K562 (cell line): Measurements from ENCODE around the gene ME3. TPM values are rescaled to one million over a fixed set of nuclear protein-coding genes. Genes with fewer than 3 reads are reported as not detected.

Source experiments
- ATAC-seq: fragments of 200-7000 bp; cut with Tn5 transposase; 3 replicates; pipeline ENCODE4 v1.9.1; 2020; ENCODE audit warnings: moderate library complexity
- Bru-seq: library from RNA; stranded (reverse); fragments of 400-500 nt; gene quantifications from one replicate; lab custom pipeline; 2021; lab: Mats Ljungman, UMichigan
- BruChase-seq, 2 experiments: library from RNA; stranded (reverse); fragments of 400-500 nt; gene quantifications; one replicate each; lab custom pipeline; 2021; lab: Mats Ljungman, UMichigan
- BruUV-seq: library from RNA; stranded (reverse); fragments of 400-500 nt; replicated peaks from 2 replicates; lab custom pipeline; 2021; lab: Mats Ljungman, UMichigan
- CTCF ChIA-PET: fragments of 300-600 bp; formaldehyde crosslinking; extraction: SDS; loops from one replicate; lab custom pipeline; 2021; ENCODE audit warnings: low intra/inter-chr PET ratio; lab: Yijun Ruan, JAX
- POLR2A ChIA-PET: fragments of 300-600, 350-650 bp; sonication (Branson Sonifier 250); formaldehyde crosslinking; extraction: SDS; loops from one replicate; lab custom pipeline; 2021; ENCODE audit warnings: antibody characterized with exemption, inconsistent platforms; lab: Yijun Ruan, JAX
- DNase-seq, 4 experiments: peaks; one replicate each; pipeline versions ENCODE4 v3.0.0 to v3.0.0-alpha.2; 2011 to 2018; ENCODE audit warnings: low spot score in 3 of 4, mixed read lengths in 3 of 4; ENCODE audit errors: extremely low read depth in 1 of 4
- FAIRE-seq: peaks from 2 replicates; lab custom pipeline; 2011; peaks lifted over from hg19 to GRCh38; lab: Jason Lieb, UNC
- H2AFZ ChIP-seq: 2 replicates; pipeline ENCODE4 v1.6.0; 2011; ENCODE audit warnings: low read depth, low read length, control low read depth, inconsistent platforms
- H3K27ac ChIP-seq: fragments of 200-600 bp; 3 replicates; pipeline ENCODE4 v1.8.0; 2011; ENCODE audit warnings: low read depth, mild to moderate bottlenecking, control low read depth, inconsistent platforms, low read length, moderate library complexity, mixed read lengths; ENCODE audit errors: extremely low read depth
- H3K27me3 ChIP-seq, 2 experiments: fragments of 300-600 bp in 1 of 2; 2 replicates in 1 of 2; 3 replicates in 1 of 2; pipeline versions ENCODE4 v1.6.0 to v1.8.0; 2011; ENCODE audit warnings: inconsistent platforms in 2 of 2, low read length in 2 of 2, mild to moderate bottlenecking in 1 of 2, mixed read lengths in 1 of 2, moderate library complexity in 1 of 2; ENCODE audit not compliant: control insufficient read depth in 2 of 2, insufficient read depth in 2 of 2
- H3K36me3 ChIP-seq: fragments of 300-600 bp; 3 replicates; pipeline ENCODE4 v1.8.0; 2011; ENCODE audit warnings: mild to moderate bottlenecking, low read length, inconsistent platforms; ENCODE audit not compliant: control insufficient read depth, insufficient read depth
- H3K4me1 ChIP-seq, 2 experiments: fragments of 200-600 bp in 1 of 2; replicated peaks in 1 of 2; 2 replicates in 1 of 2; 3 replicates in 1 of 2; pipeline versions ENCODE4 v1.5.1 to v1.8.0; 2011; ENCODE audit warnings: inconsistent platforms in 2 of 2, low read length in 2 of 2, mild to moderate bottlenecking in 1 of 2, mixed read lengths in 1 of 2, moderate library complexity in 1 of 2; ENCODE audit not compliant: control insufficient read depth in 2 of 2, insufficient read depth in 2 of 2
- H3K4me2 ChIP-seq: 2 replicates; pipeline ENCODE4 v1.6.1; 2011; ENCODE audit warnings: low read length, control low read depth, inconsistent platforms, mixed read lengths; ENCODE audit not compliant: insufficient read depth
- H3K4me3 ChIP-seq: fragments of 200-600 bp; sonication (generic), shearing (Covaris generic); 2 replicates; pipeline ENCODE4 v1.5.1; 2016; ENCODE audit warnings: control low read depth, inconsistent platforms
- H3K79me2 ChIP-seq: fragments of 200-600 bp; 3 replicates; pipeline ENCODE4 v1.8.0; 2011; ENCODE audit warnings: low read length, inconsistent platforms; ENCODE audit not compliant: control insufficient read depth, insufficient read depth
- H3K9ac ChIP-seq, 2 experiments: 2 replicates each; pipeline versions ENCODE4 v1.6.0 to v1.6.1; 2011; ENCODE audit warnings: low read depth in 2 of 2, low read length in 2 of 2, control low read depth in 1 of 2, inconsistent platforms in 1 of 2, mild to moderate bottlenecking in 1 of 2, mixed read lengths in 1 of 2; ENCODE audit not compliant: insufficient read depth in 1 of 2
- H3K9me1 ChIP-seq: one replicate; pipeline ENCODE4 v1.6.0; 2011; ENCODE audit warnings: inconsistent platforms, mild to moderate bottlenecking, low read length, moderate library complexity; ENCODE audit not compliant: control insufficient read depth, insufficient read depth
- H3K9me3 ChIP-seq: replicated peaks from 2 replicates; pipeline ENCODE4 v1.5.1; 2011; ENCODE audit warnings: low read depth, low read length, inconsistent platforms; ENCODE audit not compliant: control insufficient read depth, insufficient read depth
- H4K20me1 ChIP-seq: replicated peaks from 2 replicates; pipeline ENCODE4 v1.6.1; 2011; ENCODE audit warnings: low read length, inconsistent platforms, mixed read lengths; ENCODE audit not compliant: control insufficient read depth, insufficient read depth
- ID3 ChIP-seq, 2 experiments: fragments of 250-450 bp in 1 of 2; fragments of 450-650 bp in 1 of 2; sonication (Bioruptor Pico) in 1 of 2; IDR thresholded peaks; 2 replicates each; pipeline versions ENCODE4 v1.6.1 to v1.8.0; 2016 to 2021; ENCODE audit warnings: mild to moderate bottlenecking in 2 of 2, moderate library complexity in 2 of 2, missing compliant biosample characterization in 1 of 2, missing genetic modification characterization in 1 of 2
- NR2C2 ChIP-seq, 2 experiments: fragments of 200-800 bp in 1 of 2; sonication (Bioruptor generic) in 1 of 2; sonication (generic) in 1 of 2; formaldehyde crosslinking in 1 of 2; IDR thresholded peaks; 2 replicates each; pipeline versions ENCODE4 v1.6.1 to v1.8.0; 2016 to 2022; ENCODE audit warnings: mild to moderate bottlenecking in 1 of 2, missing compliant biosample characterization in 1 of 2, missing genetic modification characterization in 1 of 2, missing genetic modification reagents in 1 of 2
- ZBTB33 ChIP-seq: sonication (generic); formaldehyde crosslinking; IDR thresholded peaks from 2 replicates; pipeline ENCODE4 v1.8.1; 2023; ENCODE audit warnings: mild to moderate bottlenecking, missing genetic modification reagents
- ZNF354B ChIP-seq: fragments of 250-450 bp; sonication (Bioruptor Pico); IDR thresholded peaks from 2 replicates; pipeline ENCODE4 v1.4.0; 2020
- ZSCAN29 ChIP-seq: fragments of 450-650 bp; IDR thresholded peaks from 2 replicates; pipeline ENCODE4 v1.6.1; 2017
- WGBS: fragments of 100-300 bp; shearing (Covaris generic); methylation state at CpG from one replicate; pipeline ENCODE4 v1.1.6; 2016; ENCODE audit warnings: low coverage, mixed read lengths; ENCODE audit not compliant: insufficient coverage; ENCODE audit errors: missing lambda C conversion rate; 5-methylcytosine and 5-hydroxymethylcytosine counted together
- in situ Hi-C: fragments of 300-500 bp; cut with MboI; formaldehyde crosslinking; loops from 4 replicates; pipeline ENCODE4 v1.15.0; 2018; ENCODE audit warnings: inconsistent platforms, mixed read lengths
- intact Hi-C: fragments of 100-400 bp; cut with micrococcal nuclease; formaldehyde crosslinking; loops from 2 replicates; pipeline ENCODE4 v1.14.2; 2022
- long read RNA-seq, 3 experiments: library from polyadenylated mRNA in 2 of 3; library from RNA in 1 of 3; unstranded in 2 of 3; stranded (forward) in 1 of 3; transcript quantifications; one replicate each; pipeline ENCODE4 v2.0.0, GENCODE V29; 2019 to 2022
- polyA minus RNA-seq, 3 experiments: library from RNA; depleted of rRNA, polyadenylated mRNA; stranded (reverse); fragments of >200 nt; gene quantifications; 2 replicates each; pipeline ENCODE4 v1.2.3, GENCODE V29; 2011
- polyA plus RNA-seq, 8 experiments: library from polyadenylated mRNA; depleted of rRNA in 4 of 8; stranded (reverse) in 5 of 8; unstranded in 3 of 8; fragments of >200 nt; fragmentation: Nextera tagmentation in 2 of 8; fragmentation: Illumina TruSeq in 1 of 8; extraction: Ambion mirVana in 2 of 8; extraction: Trizol in 1 of 8; gene quantifications; 2 replicates each; pipeline versions ENCODE4 v1.2.1 to v1.2.3, GENCODE V29; 2011 to 2014; ENCODE audit warnings: inconsistent platforms in 1 of 8, missing spikeins in 1 of 8
- total RNA-seq, 7 experiments: library from RNA; depleted of rRNA in 6 of 7; stranded (reverse); fragments of >200 nt in 6 of 7; fragmentation: Illumina TruSeq in 2 of 7; extraction: Trizol in 2 of 7; gene quantifications; 2 replicates each; pipeline versions ENCODE4 v1.2.1 to v1.2.3, GENCODE V29; 2011 to 2021; ENCODE audit warnings: low replicate concordance in 1 of 7

ME3 gene
- total RNA-seq (2011; cell fraction: chromatin; rRNA removed; ENCODE audit: low replicate concordance): not detected in 2 replicates
- not detected in 2 replicates for total RNA-seq (2011; cell fraction: nucleolus; rRNA removed)
- not detected in 2 replicates for total RNA-seq (2011; cell fraction: nucleoplasm; rRNA removed)
- total RNA-seq (2014; rRNA removed) (not detected in 2 replicates), total RNA-seq (2014; rRNA removed; fragmentation: Illumina TruSeq; extraction: Trizol) (not detected in 2 replicates), total RNA-seq (2015; rRNA removed; fragmentation: Illumina TruSeq; extraction: Trizol) (not detected in 2 replicates), total RNA-seq (2021) (not detected in 2 replicates), polyA plus RNA-seq (2011; rRNA removed) (not detected in 2 replicates), polyA plus RNA-seq (2014; fragmentation: Illumina TruSeq; extraction: Trizol) (not detected in 2 replicates), polyA plus RNA-seq (2014; fragmentation: Nextera tagmentation; extraction: Ambion mirVana) (not detected), polyA plus RNA-seq (2014; rRNA removed) (not detected in 2 replicates), polyA minus RNA-seq (2011; rRNA and poly(A)+ RNA removed) (0.63 TPM in 1 of 2 replicates, not detected in the other), Bru-seq, nascent RNA (percentile 7 among the genes with signal in this experiment), BruChase-seq, experiment 1, labeled RNA remaining after a 2-hour chase (percentile 7 among the genes with signal in this experiment), BruChase-seq, experiment 2, labeled RNA remaining after a 6-hour chase (percentile 8 among the genes with signal in this experiment)
- not detected in 2 replicates for polyA plus RNA-seq (2011; cell fraction: cytosol; rRNA removed)
- 0.17 TPM in 1 of 2 replicates, not detected in the other for polyA plus RNA-seq (2011; cell fraction: nucleus; rRNA removed)
- polyA plus RNA-seq (2012): not detected in 2 replicates
- not detected in 2 replicates for polyA minus RNA-seq (2011; cell fraction: cytosol; rRNA and poly(A)+ RNA removed)
- polyA minus RNA-seq (2011; cell fraction: nucleus; rRNA and poly(A)+ RNA removed): not detected in 2 replicates
- long read RNA-seq, experiment 1: 0 reads
- long read RNA-seq, experiment 2: 0 reads
- long read RNA-seq, experiment 3: 0 reads

GRCh38 chr11:86672007-86672621, at the start of gene ME3:
ME3 (minus strand) TSS chr11:86672616.
- no peaks in the 10 kb centered on the region for H3K9me3 ChIP-seq
- H3K9me1 ChIP-seq: no peaks in the 10 kb centered on the region
- TF ChIP-seq NR2C2 (CRISPR knock-in tag; IDR thresholded peaks at IDR 0.05) (no peak), NR2C2 (tag; IDR thresholded peaks at IDR 0.05) (peak; percentile 65; the same call in 1 of the 2 replicates), ZNF354B (no peak), ZBTB33 (CRISPR knock-in tag) (0 out of 2 replicates have a peak, but pooled peaks have one; percentile 26), ID3 (CRISPR knock-in tag; IDR thresholded peaks at IDR 0.05) (no peak), ID3 (tag; IDR thresholded peaks at IDR 0.05) (peak; percentile 27; the same call in 1 of the 2 replicates), ZSCAN29 (peak; percentile 88)
- 11% methylated on average over 34 of the region's 52 CpGs for WGBS
- CTCF ChIA-PET: no interaction called here
- H3K4me1 ChIP-seq: peaks cover 0 to 10% of the 10 kb centered on the region in 2 experiments; a peak in 1 of 5 replicates
- H3K36me3 ChIP-seq: no peaks in the 10 kb centered on the region
- no peak within 1 kb of the TSS for H3K4me2 ChIP-seq
- intact Hi-C loops (no loop called here), in situ Hi-C loops (no loop called here)
- no peaks in the 10 kb centered on the region for H3K79me2 ChIP-seq
- FAIRE-seq: no peak
- BruUV-seq: no TSS peak
- H3K27me3 ChIP-seq: peaks cover 22 to 36% of the 10 kb centered on the region in 2 experiments
- no peak for DNase-seq
- POLR2A ChIA-PET: no interaction called here
- no peak within 1 kb of the TSS for H3K27ac ChIP-seq
- peak within 1 kb of the TSS in 1 of 2 experiments; percentile 42; a peak in 2 of 4 replicates for H3K9ac ChIP-seq
- no peak; the same call in 2 of the 3 replicates for ATAC-seq
- H2AFZ ChIP-seq: no peak within 1 kb of the TSS
- no peak within 1 kb of the TSS for H3K4me3 ChIP-seq
- no peaks in the 10 kb centered on the region; the same call in 1 of the 2 replicates for H4K20me1 ChIP-seq
